Left lung (tissue), 10 donors: ENCODE measurements around the gene PLXDC2. TPM values are rescaled to one million over a fixed set of nuclear protein-coding genes. Genes with fewer than 3 reads are reported as not detected.
A peak's percentile ranks its signal among the peaks of the same experiment; 100 is the strongest.

Experiments used
- ATAC-seq: fragments of 200-7000 bp; cut with Tn5 transposase; one replicate; pipeline ENCODE4 v1.9.1; 2020; ENCODE audit warnings: moderate library complexity
- DNase-seq, 4 donors: peaks; one replicate each; pipeline ENCODE4 v3.0.0-alpha.2; 2013 to 2020
- H3K27ac ChIP-seq, 2 donors: fragments of 200-600 bp; sonication (generic) in 1 of 2; one replicate each; pipeline versions ENCODE4 v1.5.0 to v1.8.0; 2020 to 2021
- H3K27me3 ChIP-seq, 2 donors: fragments of 200-600 bp; sonication (generic) in 1 of 2; one replicate each; pipeline versions ENCODE4 v1.5.0 to v1.8.0; 2020 to 2021
- H3K36me3 ChIP-seq, 2 donors: fragments of 200-600 bp; sonication (generic) in 1 of 2; one replicate each; pipeline versions ENCODE4 v1.5.0 to v1.8.0; 2020 to 2021
- H3K4me1 ChIP-seq, 2 donors: fragments of 200-600 bp; one replicate each; pipeline ENCODE4 v1.8.0; 2021
- H3K4me3 ChIP-seq, 2 donors: fragments of 200-600 bp; sonication (generic) in 1 of 2; one replicate each; pipeline versions ENCODE4 v1.5.0 to v1.8.0; 2020 to 2021; ENCODE audit warnings: mild to moderate bottlenecking in 1 of 2
- H3K9me3 ChIP-seq, 2 donors: fragments of 200-600 bp; sonication (generic) in 1 of 2; one replicate each; pipeline versions ENCODE4 v1.5.0 to v1.8.0; 2020 to 2021
- intact Hi-C, 2 donors: fragments of 100-400 bp; cut with DNase I; formaldehyde crosslinking; loops; one replicate each; pipeline versions ENCODE4 v1.11.2 to v1.14.2; 2022
- polyA plus RNA-seq, 6 donors: library from polyadenylated mRNA; unstranded; fragments of 120-200 nt; gene quantifications; one replicate each; pipeline ENCODE4 v1.2.1, GENCODE V29; 2013; ENCODE audit not compliant: insufficient read length in 6 of 6
- total RNA-seq, 2 donors: library from RNA; stranded (reverse); fragmentation: NEBNext Ultra II Directional; extraction: Animal tissue kit (Norgen Biotek cat#: 25700); gene quantifications; one replicate each; pipeline ENCODE4 v1.2.1, GENCODE V29; 2021
- TF ChIP-seq, protein P1 (sequence below), 2 donors: fragments of 200-600 bp; sonication (generic) in 1 of 2; IDR thresholded peaks; one replicate each; pipeline versions ENCODE4 v1.5.0 to v1.8.0; 2021; ENCODE audit warnings: antibody characterized with exemption in 2 of 2
- donor health status: DM: no; HTN: yes; CAD: no.
- donor health status: DM: no; HTN: no; CAD: no.

Gene PLXDC2
- total and polyA plus RNA-seq, 8 donors: 85.3 to 127 (median 112) TPM

DNA sequence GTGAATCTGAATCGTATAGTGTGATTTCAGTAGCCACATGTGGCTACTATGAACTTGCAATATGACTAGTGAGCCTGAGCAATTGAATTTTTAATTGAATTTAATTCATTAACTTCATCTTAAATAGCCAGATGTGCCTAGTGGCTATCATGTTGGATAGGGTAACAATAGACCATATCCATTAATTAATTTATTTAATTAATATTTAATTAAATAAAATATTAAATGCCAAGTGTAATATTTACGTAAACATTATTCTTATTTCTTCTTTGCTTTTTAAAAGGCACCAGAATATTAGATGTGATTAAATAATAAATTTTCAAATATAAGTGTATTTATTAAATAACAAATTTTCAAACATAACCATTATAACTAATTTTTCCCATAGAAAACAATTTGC, 354.4 kb downstream of the PLXDC2 start:
- no peaks in the 10 kb centered on the region for H3K27me3 ChIP-seq
- ATAC-seq (no peak), DNase-seq (no peak)
- no peaks in the 10 kb centered on the region for H3K9me3 ChIP-seq
- TF ChIP-seq, protein P1, sequence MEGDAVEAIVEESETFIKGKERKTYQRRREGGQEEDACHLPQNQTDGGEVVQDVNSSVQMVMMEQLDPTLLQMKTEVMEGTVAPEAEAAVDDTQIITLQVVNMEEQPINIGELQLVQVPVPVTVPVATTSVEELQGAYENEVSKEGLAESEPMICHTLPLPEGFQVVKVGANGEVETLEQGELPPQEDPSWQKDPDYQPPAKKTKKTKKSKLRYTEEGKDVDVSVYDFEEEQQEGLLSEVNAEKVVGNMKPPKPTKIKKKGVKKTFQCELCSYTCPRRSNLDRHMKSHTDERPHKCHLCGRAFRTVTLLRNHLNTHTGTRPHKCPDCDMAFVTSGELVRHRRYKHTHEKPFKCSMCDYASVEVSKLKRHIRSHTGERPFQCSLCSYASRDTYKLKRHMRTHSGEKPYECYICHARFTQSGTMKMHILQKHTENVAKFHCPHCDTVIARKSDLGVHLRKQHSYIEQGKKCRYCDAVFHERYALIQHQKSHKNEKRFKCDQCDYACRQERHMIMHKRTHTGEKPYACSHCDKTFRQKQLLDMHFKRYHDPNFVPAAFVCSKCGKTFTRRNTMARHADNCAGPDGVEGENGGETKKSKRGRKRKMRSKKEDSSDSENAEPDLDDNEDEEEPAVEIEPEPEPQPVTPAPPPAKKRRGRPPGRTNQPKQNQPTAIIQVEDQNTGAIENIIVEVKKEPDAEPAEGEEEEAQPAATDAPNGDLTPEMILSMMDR (IDR thresholded peaks at IDR 0.05): no peak
- intact Hi-C loops: no loop called here
- H3K4me3 ChIP-seq: no peak overlapping the region
- H3K4me1 ChIP-seq: no peaks in the 10 kb centered on the region
- H3K27ac ChIP-seq: no peak overlapping the region
- H3K36me3 ChIP-seq: no peaks in the 10 kb centered on the region

DNA sequence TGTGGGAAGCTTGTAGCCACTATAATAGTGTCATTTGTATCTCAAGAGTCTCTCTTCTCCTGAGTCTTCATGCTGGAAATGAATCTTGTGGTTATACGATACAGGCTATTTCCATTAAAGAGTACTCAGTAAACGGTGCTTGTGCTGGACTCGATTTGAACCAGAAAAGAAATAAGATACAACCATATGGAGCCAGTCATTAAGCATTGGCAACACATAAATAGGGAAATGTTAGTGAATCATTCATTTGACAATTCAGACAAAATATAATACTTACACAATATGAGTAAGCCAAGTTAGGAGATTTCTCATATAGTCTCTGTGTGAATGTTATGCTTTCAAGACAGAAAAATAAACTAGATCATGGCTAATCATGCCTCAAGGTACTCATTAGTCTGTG, 356.8 kb downstream of the PLXDC2 start:
- ATAC-seq: no peak
- intact Hi-C loops: no loop called here
- Histone ChIP-seq H3K4me1 (no peaks in the 10 kb centered on the region), H3K27ac (no peak overlapping the region), H3K9me3 (no peaks in the 10 kb centered on the region), H3K27me3 (no peaks in the 10 kb centered on the region), H3K4me3 (no peak overlapping the region), H3K36me3 (peaks cover 0 to 4% of the 10 kb centered on the region in 2 donors)
- TF ChIP-seq, protein P1 (IDR thresholded peaks at IDR 0.05): no peak
- peak in 2 of 4 donors; percentile 63 to 70 for DNase-seq

- TF ChIP-seq, protein P1 (IDR thresholded peaks at IDR 0.05): no peak
- Histone ChIP-seq H3K36me3 (peaks cover 0 to 7% of the 10 kb centered on the region in 2 donors), H3K9me3 (no peaks in the 10 kb centered on the region), H3K27me3 (no peaks in the 10 kb centered on the region), H3K27ac (no peak overlapping the region), H3K4me1 (no peaks in the 10 kb centered on the region), H3K4me3 (no peak overlapping the region)
- DNase-seq (peak in 1 of 4 donors; percentile 35), ATAC-seq (no peak)
- intact Hi-C loops: no loop called here
Measured at GRCh38 chr10:20175719-20176118, 359.5 kb downstream of the PLXDC2 start.

- DNase-seq: no peak
- Histone ChIP-seq H3K9me3 (no peaks in the 10 kb centered on the region), H3K4me3 (no peak overlapping the region), H3K27ac (no peak overlapping the region), H3K4me1 (no peaks in the 10 kb centered on the region), H3K36me3 (peaks cover 0 to 7% of the 10 kb centered on the region in 2 donors), H3K27me3 (no peaks in the 10 kb centered on the region)
- intact Hi-C loops: no loop called here
- TF ChIP-seq, protein P1 (IDR thresholded peaks at IDR 0.05): no peak
- no peak for ATAC-seq
Measured at GRCh38 chr10:20180766-20181165, 364.5 kb downstream of the PLXDC2 start.

- TF ChIP-seq, protein P1 (IDR thresholded peaks at IDR 0.05): no peak
- no peaks in the 10 kb centered on the region for H3K4me1 ChIP-seq
- intact Hi-C loops: no loop called here
Measured at GRCh38 chr10:20181434-20181833, 365.2 kb downstream of the PLXDC2 start.

More at GRCh38 chr10:20181434-20181833, 365.2 kb downstream of the PLXDC2 start:
- no peak overlapping the region for H3K27ac ChIP-seq
- no peak for ATAC-seq
- no peaks in the 10 kb centered on the region for H3K9me3 ChIP-seq
- H3K36me3 ChIP-seq: peaks cover 0 to 7% of the 10 kb centered on the region in 2 donors
- H3K27me3 ChIP-seq: no peaks in the 10 kb centered on the region
- peak in 2 of 4 donors; percentile 88 to 91 for DNase-seq
- no peak overlapping the region for H3K4me3 ChIP-seq
